Skeletal muscle tissue (tissue), 4 donors: ENCODE results near the gene TMX4. TPM values are rescaled to one million over a fixed set of nuclear protein-coding genes. Genes with fewer than 3 reads are reported as not detected.
A peak's percentile ranks its signal among the peaks of the same experiment; 100 is the strongest.

Experiments
- H3K27ac ChIP-seq: one replicate; pipeline ENCODE4 v1.7.0; 2013; ENCODE audit warnings: mild to moderate bottlenecking, low read depth, low read length, inconsistent platforms
- H3K27me3 ChIP-seq, 3 donors: one replicate each; pipeline ENCODE4 v1.7.0; 2013; ENCODE audit warnings: low read length in 3 of 3; ENCODE audit not compliant: control insufficient read depth in 3 of 3, insufficient read depth in 3 of 3
- H3K36me3 ChIP-seq, 3 donors: one replicate each; pipeline ENCODE4 v1.7.0; 2013; ENCODE audit warnings: low read length in 3 of 3; ENCODE audit not compliant: control insufficient read depth in 3 of 3, insufficient read depth in 3 of 3
- H3K4me1 ChIP-seq, 3 donors: one replicate each; pipeline ENCODE4 v1.7.0; 2013; ENCODE audit warnings: low read length in 3 of 3, mild to moderate bottlenecking in 3 of 3; ENCODE audit not compliant: control insufficient read depth in 3 of 3, insufficient read depth in 3 of 3
- H3K4me3 ChIP-seq, 3 donors: one replicate each; pipeline ENCODE4 v1.7.0; 2013; ENCODE audit warnings: low read length in 3 of 3
- H3K9ac ChIP-seq, 3 donors: one replicate each; pipeline ENCODE4 v1.7.0; 2013; ENCODE audit warnings: low read length in 3 of 3, mild to moderate bottlenecking in 3 of 3, moderate library complexity in 2 of 3, low read depth in 1 of 3
- H3K9me3 ChIP-seq, 3 donors: one replicate each; pipeline ENCODE4 v1.7.0; 2013; ENCODE audit warnings: low read length in 3 of 3; ENCODE audit not compliant: control insufficient read depth in 3 of 3
- total RNA-seq: library from RNA; depleted of rRNA; stranded (reverse); fragments of >200 nt; gene quantifications from one replicate; pipeline ENCODE4 v1.2.3, GENCODE V29; 2014
- donor health status: Osteomylitis.

The TMX4 gene
- total RNA-seq, 1 donor from 2014 or later: 13.6 TPM

GRCh38 chr20:8020314-8021079 is 936 bp upstream of the TMX4 start:
- H3K27me3 ChIP-seq: no peaks in the 10 kb centered on the region
- H3K36me3 ChIP-seq: no peaks in the 10 kb centered on the region
- H3K4me3 ChIP-seq: peak overlapping the region in 2 of 3 donors; percentile 68 to 81
- H3K9me3 ChIP-seq: no peaks in the 10 kb centered on the region
- H3K9ac ChIP-seq: peak overlapping the region in 2 of 3 donors; percentile 87 to 91
- peaks cover 8 to 11% (median 10%) of the 10 kb centered on the region in 3 donors for H3K4me1 ChIP-seq
- H3K27ac ChIP-seq: peak overlapping the region; percentile 95

DNA sequence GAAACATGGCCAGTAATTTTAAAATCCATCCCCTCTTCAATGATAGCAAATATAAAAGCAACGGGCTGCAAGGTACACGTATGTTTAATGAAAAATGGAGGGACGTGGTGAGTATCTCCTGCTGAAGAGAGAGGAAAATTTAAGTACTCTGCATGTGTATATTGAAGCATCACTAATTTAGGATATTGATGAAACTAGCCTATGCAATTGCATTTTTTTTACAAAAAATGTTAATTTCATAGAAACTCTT is 362 bp upstream of the TMX4 start:
- Histone ChIP-seq H3K27me3 (no peaks in the 10 kb centered on the region), H3K36me3 (no peaks in the 10 kb centered on the region), H3K4me1 (peaks cover 8 to 11% (median 10%) of the 10 kb centered on the region in 3 donors), H3K9me3 (no peaks in the 10 kb centered on the region), H3K9ac (peak overlapping the region; percentile 75 to 91 (median 87)), H3K27ac (peak overlapping the region; percentile 95), H3K4me3 (peak overlapping the region; percentile 68 to 81 (median 79))

DNA sequence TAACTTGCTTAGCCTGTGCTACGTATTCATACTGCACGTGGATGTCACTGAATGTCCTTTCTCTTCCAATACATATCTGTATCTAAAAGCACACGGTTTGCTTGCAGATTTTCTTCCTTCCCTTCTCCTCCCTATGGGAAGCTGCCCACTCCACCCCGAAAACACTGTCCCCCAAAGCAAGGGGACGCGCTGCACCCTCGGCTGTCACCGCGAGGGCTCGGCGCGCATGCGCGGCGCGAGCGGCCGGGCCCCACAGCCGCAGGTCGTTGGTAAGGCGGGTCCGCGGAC is 659 bp downstream of the TMX4 start:
- Histone ChIP-seq H3K27me3 (no peaks in the 10 kb centered on the region), H3K9me3 (no peaks in the 10 kb centered on the region), H3K4me1 (peaks cover 8 to 11% (median 10%) of the 10 kb centered on the region in 3 donors), H3K9ac (peak overlapping the region; percentile 75 to 91 (median 87)), H3K4me3 (peak overlapping the region; percentile 68 to 81 (median 79)), H3K27ac (peak overlapping the region; percentile 95), H3K36me3 (no peaks in the 10 kb centered on the region)

- H3K4me3 ChIP-seq: no peak overlapping the region
- no peak overlapping the region for H3K27ac ChIP-seq
- no peaks in the 10 kb centered on the region for H3K9me3 ChIP-seq
- no peak overlapping the region for H3K9ac ChIP-seq
- H3K36me3 ChIP-seq: peaks cover 0 to 5% (median 4%) of the 10 kb centered on the region in 3 donors
- H3K27me3 ChIP-seq: no peaks in the 10 kb centered on the region
- H3K4me1 ChIP-seq: peaks cover 0 to 3% (median 2%) of the 10 kb centered on the region in 3 donors
Observed at GRCh38 chr20:8012724-8013123, 6.8 kb downstream of the TMX4 start.

- Histone ChIP-seq H3K4me1 (no peaks in the 10 kb centered on the region), H3K9ac (no peak overlapping the region), H3K9me3 (no peaks in the 10 kb centered on the region), H3K27ac (no peak overlapping the region), H3K27me3 (no peaks in the 10 kb centered on the region), H3K4me3 (no peak overlapping the region), H3K36me3 (peaks cover 0 to 7% (median 4%) of the 10 kb centered on the region in 3 donors)
Observed at GRCh38 chr20:8008733-8009132, 10.8 kb downstream of the TMX4 start.

DNA sequence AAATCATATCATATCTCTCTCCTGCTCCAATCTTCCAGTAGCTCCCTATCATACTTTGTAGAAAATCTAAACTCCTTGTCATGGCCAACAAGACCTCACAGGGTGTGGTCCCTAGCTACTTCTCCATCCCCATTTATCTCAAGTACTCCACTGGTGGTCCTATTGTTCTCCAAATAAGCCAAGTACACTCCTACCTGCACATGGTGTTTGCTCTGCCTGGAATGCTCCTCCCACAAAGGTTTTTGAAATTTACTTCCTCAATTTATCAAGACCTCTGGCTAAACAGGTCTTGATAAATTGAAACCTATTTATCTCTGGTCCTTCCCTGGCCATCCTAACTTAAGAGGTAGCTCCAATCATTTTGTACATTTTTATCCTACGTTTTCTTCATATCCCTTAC is 12.1 kb downstream of the TMX4 start:
- H3K9me3 ChIP-seq: no peaks in the 10 kb centered on the region
- peaks cover 0 to 7% (median 4%) of the 10 kb centered on the region in 3 donors for H3K36me3 ChIP-seq
- H3K9ac ChIP-seq: no peak overlapping the region
- no peaks in the 10 kb centered on the region for H3K4me1 ChIP-seq
- H3K4me3 ChIP-seq: no peak overlapping the region
- H3K27ac ChIP-seq: no peak overlapping the region
- no peaks in the 10 kb centered on the region for H3K27me3 ChIP-seq

DNA sequence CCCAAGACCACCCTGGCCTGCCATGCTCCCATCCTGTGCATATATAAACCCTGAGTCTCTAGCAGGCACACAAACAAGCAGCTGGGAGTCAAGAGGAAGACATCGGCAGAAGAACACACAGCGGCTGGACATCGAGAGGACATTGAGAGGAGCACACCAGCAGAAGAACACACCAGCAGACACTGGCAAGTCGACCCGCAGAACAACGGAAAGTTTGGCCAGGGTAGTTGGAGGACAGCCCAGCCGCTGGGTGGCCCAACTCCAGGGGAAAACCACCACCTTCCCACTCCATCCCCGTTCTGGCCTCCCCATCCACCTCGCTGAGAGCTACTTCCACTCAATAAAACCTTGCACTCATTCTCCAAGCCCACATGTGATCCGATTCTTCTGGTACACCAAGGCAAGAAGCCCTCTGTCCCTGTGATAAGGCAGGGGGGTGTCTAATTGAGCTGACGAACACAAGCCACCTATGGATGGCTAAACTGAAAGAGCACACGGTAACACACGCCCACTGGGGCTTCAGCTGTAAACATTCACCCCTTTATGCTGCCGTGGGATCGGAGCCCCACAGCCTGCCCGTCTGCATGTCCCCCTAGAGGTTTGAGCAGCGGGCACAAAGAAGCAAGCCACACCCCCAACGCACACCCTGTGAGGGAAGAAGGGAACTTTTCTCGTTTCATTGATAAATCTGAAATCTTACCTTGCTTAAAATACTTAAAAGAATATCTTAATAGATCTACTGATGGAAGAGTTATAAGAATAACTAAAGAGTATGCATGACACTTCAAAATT is 13.8 kb downstream of the TMX4 start:
- Histone ChIP-seq H3K27me3 (no peaks in the 10 kb centered on the region), H3K4me1 (no peaks in the 10 kb centered on the region), H3K36me3 (peaks cover 0 to 11% (median 4%) of the 10 kb centered on the region in 3 donors), H3K27ac (no peak overlapping the region), H3K9ac (no peak overlapping the region), H3K9me3 (no peaks in the 10 kb centered on the region), H3K4me3 (no peak overlapping the region)

DNA sequence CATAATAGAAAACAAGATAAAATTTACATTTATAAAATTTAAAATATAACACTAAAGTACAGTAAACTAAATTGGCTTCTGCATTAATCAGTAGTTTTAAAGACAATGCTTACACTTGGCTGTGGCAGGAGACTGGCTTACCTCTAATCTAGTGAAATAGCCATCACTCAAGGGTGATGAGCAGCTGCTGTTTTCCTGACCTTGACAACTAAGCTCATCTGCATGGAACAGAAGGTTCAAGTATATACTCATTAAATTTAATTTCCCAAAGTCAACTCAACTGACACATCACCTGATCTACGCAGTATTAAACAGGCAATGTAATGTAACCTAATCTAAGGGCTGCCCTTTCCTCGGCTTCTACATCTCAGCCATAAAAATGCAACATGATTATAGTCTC is 14.5 kb downstream of the TMX4 start:
- Histone ChIP-seq H3K4me1 (no peaks in the 10 kb centered on the region), H3K9ac (no peak overlapping the region), H3K27ac (no peak overlapping the region), H3K4me3 (no peak overlapping the region), H3K36me3 (peaks cover 3 to 19% (median 9%) of the 10 kb centered on the region in 3 donors), H3K27me3 (no peaks in the 10 kb centered on the region), H3K9me3 (no peaks in the 10 kb centered on the region)

GRCh38 chr20:8002056-8002455 is 17.5 kb downstream of the TMX4 start:
- H3K36me3 ChIP-seq: peaks cover 13 to 27% (median 26%) of the 10 kb centered on the region in 3 donors
- H3K27ac ChIP-seq: no peak overlapping the region
- no peaks in the 10 kb centered on the region for H3K27me3 ChIP-seq
- no peaks in the 10 kb centered on the region for H3K4me1 ChIP-seq
- no peaks in the 10 kb centered on the region for H3K9me3 ChIP-seq
- no peak overlapping the region for H3K4me3 ChIP-seq
- H3K9ac ChIP-seq: no peak overlapping the region

GRCh38 chr20:8000796-8001195 is 18.8 kb downstream of the TMX4 start:
- no peak overlapping the region for H3K27ac ChIP-seq
- peaks cover 19 to 37% (median 35%) of the 10 kb centered on the region in 3 donors for H3K36me3 ChIP-seq
- H3K27me3 ChIP-seq: no peaks in the 10 kb centered on the region
- no peaks in the 10 kb centered on the region for H3K4me1 ChIP-seq
- H3K9me3 ChIP-seq: no peaks in the 10 kb centered on the region
- H3K9ac ChIP-seq: no peak overlapping the region
- no peak overlapping the region for H3K4me3 ChIP-seq
